ENCODE data around the gene CTSL.

Gene CTSL

GRCh38 chr9:87733273-87734052, 7.5 kb downstream of the CTSL start:
- Histone ChIP-seq H3K27me3 (ENCODE audit: insufficient read depth, low read length) (no peaks in the 10 kb centered on the region), H3F3A (ENCODE audit: insufficient read depth, low read length) (no peaks in the 10 kb centered on the region), H3K4me1 (ENCODE audit: insufficient read depth, low read length, severe bottlenecking) (no peaks in the 10 kb centered on the region), H3K4me2 (ENCODE audit: low read length) (no peak overlapping the region), H4K20me1 (ENCODE audit: insufficient read depth, low read length) (no peaks in the 10 kb centered on the region), H3K36me3 (ENCODE audit: insufficient read depth, low read length) (no peaks in the 10 kb centered on the region), H3K27ac (ENCODE audit: low read depth, low read length, poor library complexity, severe bottlenecking) (no peak overlapping the region), H3K4me3 (ENCODE audit: low read depth, low read length, poor library complexity, severe bottlenecking) (no peak overlapping the region), H3K9ac (ENCODE audit: low read length) (no peak overlapping the region), H3K9me2 (ENCODE audit: low read depth, low read length) (no peaks in the 10 kb centered on the region), H3K9me3 (ENCODE audit: low read length) (no peaks in the 10 kb centered on the region), H2AFZ (ENCODE audit: low read length) (no peak overlapping the region), H3K79me2 (ENCODE audit: insufficient read depth, low read length) (no peaks in the 10 kb centered on the region)
- TF ChIP-seq, protein P1, sequence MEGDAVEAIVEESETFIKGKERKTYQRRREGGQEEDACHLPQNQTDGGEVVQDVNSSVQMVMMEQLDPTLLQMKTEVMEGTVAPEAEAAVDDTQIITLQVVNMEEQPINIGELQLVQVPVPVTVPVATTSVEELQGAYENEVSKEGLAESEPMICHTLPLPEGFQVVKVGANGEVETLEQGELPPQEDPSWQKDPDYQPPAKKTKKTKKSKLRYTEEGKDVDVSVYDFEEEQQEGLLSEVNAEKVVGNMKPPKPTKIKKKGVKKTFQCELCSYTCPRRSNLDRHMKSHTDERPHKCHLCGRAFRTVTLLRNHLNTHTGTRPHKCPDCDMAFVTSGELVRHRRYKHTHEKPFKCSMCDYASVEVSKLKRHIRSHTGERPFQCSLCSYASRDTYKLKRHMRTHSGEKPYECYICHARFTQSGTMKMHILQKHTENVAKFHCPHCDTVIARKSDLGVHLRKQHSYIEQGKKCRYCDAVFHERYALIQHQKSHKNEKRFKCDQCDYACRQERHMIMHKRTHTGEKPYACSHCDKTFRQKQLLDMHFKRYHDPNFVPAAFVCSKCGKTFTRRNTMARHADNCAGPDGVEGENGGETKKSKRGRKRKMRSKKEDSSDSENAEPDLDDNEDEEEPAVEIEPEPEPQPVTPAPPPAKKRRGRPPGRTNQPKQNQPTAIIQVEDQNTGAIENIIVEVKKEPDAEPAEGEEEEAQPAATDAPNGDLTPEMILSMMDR (IDR thresholded peaks at IDR 0.05; ENCODE audit: low read length) = no peak
- no peak for TF ChIP-seq EZH2 (IDR thresholded peaks at IDR 0.05; ENCODE audit: borderline replicate concordance, low read length)

DNA sequence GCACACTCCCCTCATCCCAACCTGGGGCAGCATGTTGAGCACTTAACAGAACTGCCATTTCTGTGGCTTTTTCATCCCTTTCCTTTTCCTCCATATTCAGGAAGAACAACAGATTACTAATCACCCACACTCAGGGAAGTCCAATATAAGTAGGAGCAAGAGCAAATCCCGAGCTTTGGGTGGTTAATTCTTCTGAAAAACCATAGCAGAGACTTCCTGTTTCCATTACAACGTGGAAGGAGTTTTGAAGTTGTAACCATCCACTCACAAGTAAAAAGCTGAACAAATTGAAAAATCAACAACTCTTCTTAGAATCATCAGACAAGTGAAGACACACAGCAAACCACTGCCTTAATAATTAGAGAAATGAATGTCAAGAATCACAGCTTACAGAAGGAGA, 8.2 kb downstream of the CTSL start:
- no peaks in the 10 kb centered on the region for H3F3A ChIP-seq (ENCODE audit: insufficient read depth, low read length)
- no peaks in the 10 kb centered on the region for H3K4me1 ChIP-seq (ENCODE audit: insufficient read depth, low read length, severe bottlenecking)
- no peaks in the 10 kb centered on the region for H3K9me3 ChIP-seq (ENCODE audit: low read length)
- TF ChIP-seq, protein P1 (IDR thresholded peaks at IDR 0.05; ENCODE audit: low read length) = no peak
- TF ChIP-seq EZH2 (IDR thresholded peaks at IDR 0.05; ENCODE audit: borderline replicate concordance, low read length) = no peak
- no peak overlapping the region for H3K9ac ChIP-seq (ENCODE audit: low read length)
- no peak overlapping the region for H3K4me3 ChIP-seq (ENCODE audit: low read depth, low read length, poor library complexity, severe bottlenecking)
- no peaks in the 10 kb centered on the region for H3K36me3 ChIP-seq (ENCODE audit: insufficient read depth, low read length)
- no peaks in the 10 kb centered on the region for H3K79me2 ChIP-seq (ENCODE audit: insufficient read depth, low read length)
- H3K4me2 ChIP-seq (ENCODE audit: low read length) = no peak overlapping the region
- H3K27ac ChIP-seq (ENCODE audit: low read depth, low read length, poor library complexity, severe bottlenecking) = no peak overlapping the region
- H3K27me3 ChIP-seq (ENCODE audit: insufficient read depth, low read length) = no peaks in the 10 kb centered on the region
- H2AFZ ChIP-seq (ENCODE audit: low read length) = no peak overlapping the region
- no peaks in the 10 kb centered on the region for H4K20me1 ChIP-seq (ENCODE audit: insufficient read depth, low read length)
- no peaks in the 10 kb centered on the region for H3K9me2 ChIP-seq (ENCODE audit: low read depth, low read length)

DNA sequence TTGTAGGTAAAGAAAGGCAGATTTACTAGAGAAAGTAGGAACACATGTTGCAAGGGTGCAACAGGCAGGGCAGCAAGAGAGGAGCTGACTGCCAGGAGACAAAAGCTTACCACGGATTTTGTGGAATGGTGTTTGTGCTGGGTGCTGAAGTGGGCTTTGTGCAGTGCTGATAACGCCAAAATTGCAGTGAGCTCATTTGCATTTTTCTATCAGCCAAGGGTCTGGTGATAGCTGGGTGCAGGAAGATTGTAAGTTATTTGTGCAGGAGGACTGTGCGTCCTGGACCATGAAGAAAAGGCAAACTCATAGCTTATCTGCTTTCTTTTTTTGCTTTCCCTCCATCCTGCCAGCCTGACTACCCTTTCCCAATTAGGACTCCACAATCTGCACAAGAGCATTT, 13.6 kb downstream of the CTSL start:
- Histone ChIP-seq H3K36me3 (ENCODE audit: insufficient read depth, low read length) (no peaks in the 10 kb centered on the region), H2AFZ (ENCODE audit: low read length) (no peak overlapping the region), H3F3A (ENCODE audit: insufficient read depth, low read length) (no peaks in the 10 kb centered on the region), H3K9me2 (ENCODE audit: low read depth, low read length) (no peaks in the 10 kb centered on the region), H4K20me1 (ENCODE audit: insufficient read depth, low read length) (no peaks in the 10 kb centered on the region), H3K79me2 (ENCODE audit: insufficient read depth, low read length) (no peaks in the 10 kb centered on the region), H3K27me3 (ENCODE audit: insufficient read depth, low read length) (no peaks in the 10 kb centered on the region), H3K4me3 (ENCODE audit: low read depth, low read length, poor library complexity, severe bottlenecking) (no peak overlapping the region), H3K4me2 (ENCODE audit: low read length) (no peak overlapping the region), H3K4me1 (ENCODE audit: insufficient read depth, low read length, severe bottlenecking) (no peaks in the 10 kb centered on the region), H3K9me3 (ENCODE audit: low read length) (no peaks in the 10 kb centered on the region), H3K27ac (ENCODE audit: low read depth, low read length, poor library complexity, severe bottlenecking) (no peak overlapping the region), H3K9ac (ENCODE audit: low read length) (no peak overlapping the region)
- no peak for TF ChIP-seq EZH2 (IDR thresholded peaks at IDR 0.05; ENCODE audit: borderline replicate concordance, low read length)
- TF ChIP-seq, protein P1 (IDR thresholded peaks at IDR 0.05; ENCODE audit: low read length) = no peak

Measured in OCI-LY1 (cell line).